OCI-LY3 (cell line): Measurements from ENCODE around the gene NLGN1.
A peak's percentile ranks its signal among the peaks of the same experiment; 100 is the strongest.

Source experiments
- H2AFZ ChIP-seq: fragments of 200-600, 300-600 bp; shearing (Covaris generic); 2 replicates; pipeline ENCODE4 v1.6.0; 2014; ENCODE audit warnings: antibody characterized with exemption, low read depth, low read length
- H3K27ac ChIP-seq: fragments of 200-600, 300-600 bp; sonication (generic); 2 replicates; pipeline ENCODE4 v1.5.1; 2014; ENCODE audit warnings: mild to moderate bottlenecking, low read length, moderate library complexity, mixed read lengths
- H3K27me3 ChIP-seq: fragments of 200-600, 300-600 bp; sonication (generic); 2 replicates; pipeline ENCODE4 v1.6.1; 2014; ENCODE audit warnings: low read depth, low read length, mixed read lengths
- H3K36me3 ChIP-seq: fragments of 200-600, 300-600 bp; sonication (generic); replicated peaks from 2 replicates; pipeline ENCODE3; 2014; ENCODE audit warnings: low read depth, low read length, mixed read lengths
- H3K4me1 ChIP-seq: fragments of 300-600, 200-600 bp; sonication (generic); 2 replicates; pipeline ENCODE4 v1.6.1; 2014; ENCODE audit warnings: low read length, mixed read lengths
- H3K4me2 ChIP-seq: fragments of 200-600, 300-600 bp; sonication (generic); 2 replicates; pipeline ENCODE4 v1.6.1; 2014; ENCODE audit warnings: low read length, mixed read lengths
- H3K4me3 ChIP-seq: fragments of 300-600, 200-600 bp; sonication (generic); 2 replicates; pipeline ENCODE4 v1.5.1; 2014; ENCODE audit warnings: antibody characterized with exemption, mild to moderate bottlenecking, low read length, moderate library complexity
- H3K79me2 ChIP-seq: fragments of 300-600, 200-600 bp; shearing (Covaris generic); 2 replicates; pipeline ENCODE4 v1.6.1; 2014; ENCODE audit warnings: mild to moderate bottlenecking, low read length, mixed read lengths
- H3K9ac ChIP-seq: fragments of 300-600, 200-600 bp; shearing (Covaris generic); 2 replicates; pipeline ENCODE4 v1.6.0; 2014; ENCODE audit warnings: mild to moderate bottlenecking, low read length, moderate library complexity
- H3K9me3 ChIP-seq: fragments of 200-600, 300-600 bp; shearing (Covaris generic); 2 replicates; pipeline ENCODE4 v1.6.1; 2014; ENCODE audit warnings: low read length, mixed read lengths; ENCODE audit not compliant: insufficient read depth
- H4K20me1 ChIP-seq: fragments of 200-600, 300-600 bp; sonication (generic); 2 replicates; pipeline ENCODE4 v1.6.1; 2016; ENCODE audit warnings: low read length, mixed read lengths; ENCODE audit not compliant: insufficient read depth
- CTCF ChIP-seq: fragments of 200-600, 300-600 bp; sonication (generic); IDR thresholded peaks from 2 replicates; pipeline ENCODE4 v1.5.1; 2014; ENCODE audit warnings: antibody characterized with exemption, low read length, low read depth
- EZH2phosphoT487 ChIP-seq: fragments of 200-600 bp; shearing (Covaris generic); IDR thresholded peaks from 2 replicates; pipeline ENCODE4 v1.6.1; 2018; ENCODE audit warnings: antibody characterized with exemption, mixed run types, low read depth

NLGN1 gene

GRCh38 chr3:173916799-173917198 lies 519.3 kb downstream of the NLGN1 start:
- no peak overlapping the region for H2AFZ ChIP-seq
- no peaks in the 10 kb centered on the region for H3K27me3 ChIP-seq
- TF ChIP-seq CTCF: no peak
- no peak for TF ChIP-seq EZH2phosphoT487
- H3K9ac ChIP-seq: no peak overlapping the region
- no peaks in the 10 kb centered on the region for H4K20me1 ChIP-seq
- H3K27ac ChIP-seq: no peak overlapping the region
- peaks cover 22% of the 10 kb centered on the region for H3K4me1 ChIP-seq
- H3K9me3 ChIP-seq: no peaks in the 10 kb centered on the region
- H3K4me2 ChIP-seq: no peak overlapping the region
- no peaks in the 10 kb centered on the region for H3K36me3 ChIP-seq
- H3K4me3 ChIP-seq: no peak overlapping the region
- H3K79me2 ChIP-seq: no peaks in the 10 kb centered on the region

- no peaks in the 10 kb centered on the region for H4K20me1 ChIP-seq
- H3K79me2 ChIP-seq: no peaks in the 10 kb centered on the region
- H3K4me3 ChIP-seq: no peak overlapping the region
- H3K9ac ChIP-seq: peak overlapping the region; percentile 17; the same call in 1 of the 2 replicates
- no peaks in the 10 kb centered on the region for H3K36me3 ChIP-seq
- H3K4me2 ChIP-seq: peak overlapping the region; percentile 50
- no peaks in the 10 kb centered on the region for H3K27me3 ChIP-seq
- peak overlapping the region; percentile 90 for H2AFZ ChIP-seq
- peak overlapping the region; percentile 42 for H3K27ac ChIP-seq
- H3K4me1 ChIP-seq: peaks cover 11% of the 10 kb centered on the region
- no peak for TF ChIP-seq CTCF
- no peak for TF ChIP-seq EZH2phosphoT487
- H3K9me3 ChIP-seq: no peaks in the 10 kb centered on the region
Measured at GRCh38 chr3:173920386-173920785, 522.8 kb downstream of the NLGN1 start.

- Histone ChIP-seq H3K9ac (no peak overlapping the region), H3K9me3 (no peaks in the 10 kb centered on the region), H3K4me1 (peaks cover 11% of the 10 kb centered on the region), H3K27me3 (no peaks in the 10 kb centered on the region), H3K4me2 (no peak overlapping the region), H3K79me2 (no peaks in the 10 kb centered on the region), H3K27ac (no peak overlapping the region), H2AFZ (no peak overlapping the region), H3K36me3 (no peaks in the 10 kb centered on the region), H4K20me1 (no peaks in the 10 kb centered on the region), H3K4me3 (no peak overlapping the region)
- TF ChIP-seq EZH2phosphoT487: no peak
- no peak for TF ChIP-seq CTCF
Measured at GRCh38 chr3:173921732-173922131, 524.2 kb downstream of the NLGN1 start.

- TF ChIP-seq CTCF: no peak
- no peak for TF ChIP-seq EZH2phosphoT487
- H3K79me2 ChIP-seq: no peaks in the 10 kb centered on the region
- H2AFZ ChIP-seq: peak overlapping the region; percentile 33; the same call in 1 of the 2 replicates
- H3K4me3 ChIP-seq: no peak overlapping the region
- no peaks in the 10 kb centered on the region for H3K27me3 ChIP-seq
- H3K9ac ChIP-seq: no peak overlapping the region
- no peak overlapping the region for H3K27ac ChIP-seq
- no peaks in the 10 kb centered on the region for H3K9me3 ChIP-seq
- no peak overlapping the region for H3K4me2 ChIP-seq
- H3K4me1 ChIP-seq: peaks cover 11% of the 10 kb centered on the region
- no peaks in the 10 kb centered on the region for H3K36me3 ChIP-seq
- no peaks in the 10 kb centered on the region for H4K20me1 ChIP-seq
Measured at GRCh38 chr3:173923204-173923603, 525.7 kb downstream of the NLGN1 start.
